Activated CD8-positive, alpha-beta memory T cell treated with anti-CD3 and anti-CD28 coated beads, Interleukin-2, amount 50 U/mL, for 1 hour (primary cell): Measurements from ENCODE around the gene CREB3.

ENCODE experiments used
- DNase-seq: peaks from one replicate; pipeline ENCODE4 v3.0.0-alpha.2; 2020; ENCODE audit errors: extremely low read depth

CREB3 gene

GRCh38 chr9:35726931-35727330, 5.5 kb upstream of the CREB3 start:
- DNase-seq, result no peak

GRCh38 chr9:35727676-35728040, 4.8 kb upstream of the CREB3 start:
- no peak for DNase-seq

- DNase-seq, result no peak
Measured at GRCh38 chr9:35728041-35728971, 4.2 kb upstream of the CREB3 start.

GRCh38 chr9:35729101-35729500, 3.4 kb upstream of the CREB3 start:
- DNase-seq, result no peak

- no peak for DNase-seq
Measured at GRCh38 chr9:35729700-35730485, 2.6 kb upstream of the CREB3 start.

GRCh38 chr9:35730486-35730854, 2.0 kb upstream of the CREB3 start:
- no peak for DNase-seq

- no peak for DNase-seq
Measured at GRCh38 chr9:35731415-35732184, 866 bp upstream of the CREB3 start.

- no peak for DNase-seq
Measured at GRCh38 chr9:35732800-35733541, 505 bp downstream of the CREB3 start.

- no peak for DNase-seq
Measured at GRCh38 chr9:35734096-35734495, 1.6 kb downstream of the CREB3 start.

GRCh38 chr9:35736201-35736633, 3.8 kb downstream of the CREB3 start:
- DNase-seq, result peak; percentile 34

- no peak for DNase-seq
Measured at GRCh38 chr9:35737143-35737542, 4.7 kb downstream of the CREB3 start.

GRCh38 chr9:35738186-35738585, 5.7 kb downstream of the CREB3 start:
- no peak for DNase-seq

GRCh38 chr9:35738924-35739323, 6.5 kb downstream of the CREB3 start:
- no peak for DNase-seq

GRCh38 chr9:35740243-35740642, 7.8 kb downstream of the CREB3 start:
- no peak for DNase-seq

GRCh38 chr9:35741740-35742139, 9.3 kb downstream of the CREB3 start:
- DNase-seq, result no peak

- no peak for DNase-seq
Measured at GRCh38 chr9:35743452-35743851, 11.0 kb downstream of the CREB3 start.

GRCh38 chr9:35743880-35744518, 11.5 kb downstream of the CREB3 start:
- DNase-seq, result no peak

GRCh38 chr9:35745569-35745968, 13.1 kb downstream of the CREB3 start:
- no peak for DNase-seq

GRCh38 chr9:35746583-35746982, 14.1 kb downstream of the CREB3 start:
- DNase-seq, result no peak

GRCh38 chr9:35748242-35748857, 15.9 kb downstream of the CREB3 start:
- DNase-seq, result no peak
